Endothelial cell of umbilical vein (primary cell): ENCODE results near the gene NECAB2.
A peak's percentile ranks its signal among the peaks of the same experiment; 100 is the strongest.

Experiments used
- CTCF ChIP-seq, 2 donors: IDR thresholded peaks; 1 replicate in 1 of 2; 2 replicates in 1 of 2; pipeline ENCODE4 v1.5.1; 2011; ENCODE audit warnings: low read length in 2 of 2, mild to moderate bottlenecking in 2 of 2, moderate library complexity in 2 of 2, control low read depth in 1 of 2, inconsistent platforms in 1 of 2, low read depth in 1 of 2; ENCODE audit not compliant: insufficient read depth in 1 of 2; ENCODE audit errors: extremely low read depth in 1 of 2
- EZH2 ChIP-seq: IDR thresholded peaks from 2 replicates; pipeline ENCODE4 v1.6.1; 2012; ENCODE audit warnings: borderline replicate concordance, low read depth, mild to moderate bottlenecking, moderate library complexity, low read length, inconsistent platforms; ENCODE audit not compliant: severe bottlenecking
- FOS ChIP-seq: IDR thresholded peaks from 2 replicates; pipeline ENCODE4 v1.6.1; 2011; ENCODE audit warnings: mild to moderate bottlenecking, low read length, moderate library complexity, borderline replicate concordance; ENCODE audit not compliant: insufficient read depth
- MAX ChIP-seq: IDR thresholded peaks from 2 replicates; pipeline ENCODE4 v1.6.1; 2011; ENCODE audit not compliant: insufficient read depth, insufficient read length
- MYC ChIP-seq: IDR thresholded peaks from one replicate; pipeline ENCODE4 v1.6.1; 2011; ENCODE audit warnings: mild to moderate bottlenecking, low read depth, low read length
- POLR2A ChIP-seq: IDR thresholded peaks from 2 replicates; pipeline ENCODE4 v1.6.1; 2012; ENCODE audit warnings: low read depth, mild to moderate bottlenecking, control low read depth, low read length
- POLR2AphosphoS5 ChIP-seq: IDR thresholded peaks from 2 replicates; pipeline ENCODE4 v1.6.1; 2012; ENCODE audit warnings: low read depth, mild to moderate bottlenecking, control low read depth, low read length, moderate library complexity; ENCODE audit not compliant: insufficient read depth

- TF ChIP-seq CTCF (IDR thresholded peaks at IDR 0.05; ENCODE audit: extremely low read depth in 1 of 2, insufficient read depth in 1 of 2, low read depth in 1 of 2, low read length in 2 of 2) (peak; percentile 98), MYC (no peak), POLR2A (no peak), EZH2 (no peak), MAX (no peak), POLR2AphosphoS5 (no peak), FOS (no peak)
These were observed 41.2 kb upstream of the NECAB2 start for GRCh38 chr16:83926726-83927397.
